HG03469 (cell line): ENCODE measurements around the gene PDE6H.

Source experiments
- ATAC-seq: cut with Tn5 transposase; IDR thresholded peaks from one replicate; pipeline ENCODE4 v1.9.1; 2021; ENCODE audit warnings: mild to moderate bottlenecking, moderate library complexity, moderate number of reproducible peaks; ENCODE audit not compliant: unreplicated experiment

The PDE6H gene

GRCh38 chr12:14950982-14951746 lies 21.7 kb upstream of the PDE6H start:
- no peak for ATAC-seq

- no peak for ATAC-seq
Observed at GRCh38 chr12:14951851-14952250, 21.0 kb upstream of the PDE6H start.

GRCh38 chr12:14952299-14952921 lies 20.4 kb upstream of the PDE6H start:
- peak; percentile 43 for ATAC-seq

GRCh38 chr12:14953752-14954151 lies 19.1 kb upstream of the PDE6H start:
- no peak for ATAC-seq

GRCh38 chr12:14954269-14954668 lies 18.6 kb upstream of the PDE6H start:
- no peak for ATAC-seq

- ATAC-seq = peak; percentile 26
Observed at GRCh38 chr12:14956024-14956891, 16.6 kb upstream of the PDE6H start.

GRCh38 chr12:14956905-14957304 lies 15.9 kb upstream of the PDE6H start:
- ATAC-seq = no peak

- no peak for ATAC-seq
Observed at GRCh38 chr12:14957551-14958168, 15.2 kb upstream of the PDE6H start.

GRCh38 chr12:14958361-14959125 lies 14.3 kb upstream of the PDE6H start:
- ATAC-seq = no peak

- no peak for ATAC-seq
Observed at GRCh38 chr12:14959126-14959440, 13.8 kb upstream of the PDE6H start.

- ATAC-seq = no peak
Observed at GRCh38 chr12:14959463-14959862, 13.4 kb upstream of the PDE6H start.

- no peak for ATAC-seq
Observed at GRCh38 chr12:14959916-14960496, 12.8 kb upstream of the PDE6H start.

GRCh38 chr12:14960548-14961465 lies 12.0 kb upstream of the PDE6H start:
- peak; percentile 27 for ATAC-seq

GRCh38 chr12:14961466-14962152 lies 11.2 kb upstream of the PDE6H start, which contains the start of gene ARHGDIB:
Gene ARHGDIB, minus strand, starts transcription at chr12:14961601. Its CDS starts 10,889 bp downstream, at chr12:14950712.
- ATAC-seq = peak; percentile 46

- no peak for ATAC-seq
Observed at GRCh38 chr12:14962153-14962539, 10.7 kb upstream of the PDE6H start.

GRCh38 chr12:14962797-14963196 lies 10.0 kb upstream of the PDE6H start:
- no peak for ATAC-seq

- ATAC-seq = no peak
Observed at GRCh38 chr12:14963520-14963919, 9.3 kb upstream of the PDE6H start.

GRCh38 chr12:14964406-14964805 lies 8.4 kb upstream of the PDE6H start:
- ATAC-seq = no peak
